ENCODE results near the gene PBX3. TPM values are rescaled to one million over a fixed set of nuclear protein-coding genes. Genes with fewer than 3 reads are reported as not detected.

Gene PBX3
- total RNA-seq, 1 donor from 2014 or later, result 37.6 TPM

DNA sequence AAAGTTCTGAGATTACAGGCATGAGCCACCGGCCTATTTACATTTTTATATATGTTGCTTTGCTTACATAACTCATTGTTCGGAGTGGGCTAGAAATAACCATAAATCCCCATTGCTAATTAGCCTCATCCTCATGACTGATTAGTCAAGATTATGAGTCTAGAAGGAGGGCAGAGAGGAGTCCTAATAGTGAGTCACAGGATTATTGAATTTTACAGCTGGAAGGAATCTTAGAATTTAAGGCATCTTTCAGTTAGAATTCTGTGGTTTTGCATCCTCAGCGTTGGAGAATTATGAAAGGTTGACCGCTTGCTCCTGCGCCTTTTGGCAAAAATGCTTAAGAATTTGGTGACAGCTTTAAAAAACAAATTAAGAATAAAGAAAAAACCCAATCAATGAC, 2.6 kb upstream of the PBX3 start:
- H3K36me3 Mint-ChIP-seq (ENCODE audit: low read depth, unreplicated experiment), result peaks cover 2% of the 10 kb centered on the region
- H3K27ac Mint-ChIP-seq (ENCODE audit: unreplicated experiment), result peak overlapping the region; percentile 20
- H3K9me3 Mint-ChIP-seq (ENCODE audit: unreplicated experiment), result no peaks in the 10 kb centered on the region
- H3K4me3 Mint-ChIP-seq (ENCODE audit: unreplicated experiment), result peak overlapping the region; percentile 19
- peaks cover 4% of the 10 kb centered on the region for H3K27me3 Mint-ChIP-seq (ENCODE audit: unreplicated experiment)
- no peak for DNase-seq (ENCODE audit: low spot score)
- peaks cover 3% of the 10 kb centered on the region for H3K4me1 Mint-ChIP-seq (ENCODE audit: unreplicated experiment)
- TF ChIP-seq, protein P1, sequence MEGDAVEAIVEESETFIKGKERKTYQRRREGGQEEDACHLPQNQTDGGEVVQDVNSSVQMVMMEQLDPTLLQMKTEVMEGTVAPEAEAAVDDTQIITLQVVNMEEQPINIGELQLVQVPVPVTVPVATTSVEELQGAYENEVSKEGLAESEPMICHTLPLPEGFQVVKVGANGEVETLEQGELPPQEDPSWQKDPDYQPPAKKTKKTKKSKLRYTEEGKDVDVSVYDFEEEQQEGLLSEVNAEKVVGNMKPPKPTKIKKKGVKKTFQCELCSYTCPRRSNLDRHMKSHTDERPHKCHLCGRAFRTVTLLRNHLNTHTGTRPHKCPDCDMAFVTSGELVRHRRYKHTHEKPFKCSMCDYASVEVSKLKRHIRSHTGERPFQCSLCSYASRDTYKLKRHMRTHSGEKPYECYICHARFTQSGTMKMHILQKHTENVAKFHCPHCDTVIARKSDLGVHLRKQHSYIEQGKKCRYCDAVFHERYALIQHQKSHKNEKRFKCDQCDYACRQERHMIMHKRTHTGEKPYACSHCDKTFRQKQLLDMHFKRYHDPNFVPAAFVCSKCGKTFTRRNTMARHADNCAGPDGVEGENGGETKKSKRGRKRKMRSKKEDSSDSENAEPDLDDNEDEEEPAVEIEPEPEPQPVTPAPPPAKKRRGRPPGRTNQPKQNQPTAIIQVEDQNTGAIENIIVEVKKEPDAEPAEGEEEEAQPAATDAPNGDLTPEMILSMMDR (IDR thresholded peaks at IDR 0.05; ENCODE audit: unreplicated experiment), result no peak

DNA sequence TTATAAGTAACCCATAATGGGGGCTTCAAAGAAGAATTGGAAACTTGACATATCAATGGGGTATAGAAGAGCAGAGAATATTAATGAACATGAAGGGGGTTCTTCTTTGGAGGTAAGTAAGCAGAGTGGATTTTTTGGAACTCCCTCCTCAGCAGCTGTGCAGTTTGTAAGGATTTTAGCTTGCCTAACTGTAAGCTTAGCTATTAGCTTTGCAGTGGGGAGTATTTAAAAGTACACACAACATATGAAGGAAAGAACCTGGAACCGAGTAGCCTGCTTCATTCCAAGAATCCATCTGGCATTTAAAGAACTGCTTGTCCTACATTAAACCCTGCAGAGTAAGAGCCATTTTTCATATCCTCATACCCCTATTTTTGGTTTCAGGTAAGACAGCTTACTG, 2.2 kb upstream of the PBX3 start:
- H3K4me1 Mint-ChIP-seq (ENCODE audit: unreplicated experiment), result peaks cover 4% of the 10 kb centered on the region
- peak overlapping the region; percentile 20 for H3K27ac Mint-ChIP-seq (ENCODE audit: unreplicated experiment)
- H3K36me3 Mint-ChIP-seq (ENCODE audit: low read depth, unreplicated experiment), result no peaks in the 10 kb centered on the region
- DNase-seq (ENCODE audit: low spot score), result no peak
- peak overlapping the region; percentile 94 for H3K4me3 Mint-ChIP-seq (ENCODE audit: unreplicated experiment)
- peaks cover 4% of the 10 kb centered on the region for H3K27me3 Mint-ChIP-seq (ENCODE audit: unreplicated experiment)
- H3K9me3 Mint-ChIP-seq (ENCODE audit: unreplicated experiment), result no peaks in the 10 kb centered on the region
- TF ChIP-seq, protein P1 (IDR thresholded peaks at IDR 0.05; ENCODE audit: unreplicated experiment), result no peak

DNA sequence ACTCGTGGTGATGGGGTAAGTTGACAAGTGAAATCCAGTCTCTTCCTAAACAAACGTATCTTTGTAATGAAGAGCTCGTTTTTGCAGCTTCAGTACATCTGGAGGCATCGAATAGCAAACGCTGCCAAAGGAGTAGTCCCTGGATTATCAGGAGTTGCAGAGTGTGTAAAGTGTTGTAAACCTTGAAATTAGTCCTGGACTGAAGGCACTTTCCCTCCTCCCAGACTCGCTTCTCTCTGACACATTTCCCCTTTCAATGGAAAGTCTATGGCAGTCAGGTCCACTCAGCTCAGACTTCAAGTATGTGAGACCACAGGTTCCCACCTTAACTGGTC, 1.5 kb upstream of the PBX3 start:
- H3K4me3 Mint-ChIP-seq (ENCODE audit: unreplicated experiment), result peak overlapping the region; percentile 94
- TF ChIP-seq, protein P1 (IDR thresholded peaks at IDR 0.05; ENCODE audit: unreplicated experiment), result no peak
- no peak for DNase-seq (ENCODE audit: low spot score)
- no peaks in the 10 kb centered on the region for H3K36me3 Mint-ChIP-seq (ENCODE audit: low read depth, unreplicated experiment)
- no peak overlapping the region for H3K27ac Mint-ChIP-seq (ENCODE audit: unreplicated experiment)
- H3K9me3 Mint-ChIP-seq (ENCODE audit: unreplicated experiment), result no peaks in the 10 kb centered on the region
- peaks cover 6% of the 10 kb centered on the region for H3K4me1 Mint-ChIP-seq (ENCODE audit: unreplicated experiment)
- H3K27me3 Mint-ChIP-seq (ENCODE audit: unreplicated experiment), result peaks cover 4% of the 10 kb centered on the region

DNA sequence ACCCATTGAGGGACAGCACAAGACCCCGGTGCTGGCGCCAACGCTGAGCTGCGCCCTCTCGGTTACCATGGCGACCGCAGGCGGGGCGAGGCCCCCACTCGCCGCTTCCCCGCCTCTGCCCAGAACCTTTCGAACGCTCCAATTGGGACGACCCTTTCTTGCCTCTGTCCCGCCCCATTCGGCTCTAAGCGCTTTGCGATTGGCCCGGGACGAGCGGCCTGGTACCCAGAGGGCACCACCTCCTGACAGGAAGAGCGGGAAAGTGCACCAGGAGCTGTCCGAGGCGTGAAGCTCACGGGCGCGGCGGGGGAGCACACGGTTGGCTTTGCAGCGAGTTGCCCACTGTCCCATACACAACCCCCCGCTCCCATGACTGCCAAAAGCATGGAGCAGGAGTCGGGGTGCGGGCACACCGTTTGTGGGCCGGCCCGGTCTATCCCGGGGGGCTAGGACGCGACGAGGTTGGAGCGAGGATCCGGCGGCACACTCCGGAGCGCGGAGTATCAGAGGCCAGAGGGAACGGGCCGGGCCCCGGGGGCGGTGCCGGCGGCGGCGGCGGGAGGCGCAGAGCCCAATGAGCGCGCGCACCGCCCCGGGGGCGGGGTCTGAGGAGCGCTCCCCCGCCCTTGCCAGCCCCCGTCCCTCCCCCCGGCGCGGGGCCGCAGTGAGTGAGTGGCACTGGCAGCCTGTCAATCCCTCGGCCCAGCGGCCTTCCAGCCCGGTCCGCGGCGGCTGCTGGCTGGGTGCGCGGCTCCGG, 978 bp upstream of the PBX3 start:
- H3K27ac Mint-ChIP-seq (ENCODE audit: unreplicated experiment), result no peak overlapping the region
- H3K36me3 Mint-ChIP-seq (ENCODE audit: low read depth, unreplicated experiment), result no peaks in the 10 kb centered on the region
- H3K27me3 Mint-ChIP-seq (ENCODE audit: unreplicated experiment), result peaks cover 4% of the 10 kb centered on the region
- TF ChIP-seq, protein P1 (IDR thresholded peaks at IDR 0.05; ENCODE audit: unreplicated experiment), result no peak
- peak; percentile 93 for DNase-seq (ENCODE audit: low spot score)
- peaks cover 8% of the 10 kb centered on the region for H3K4me1 Mint-ChIP-seq (ENCODE audit: unreplicated experiment)
- H3K9me3 Mint-ChIP-seq (ENCODE audit: unreplicated experiment), result no peaks in the 10 kb centered on the region
- H3K4me3 Mint-ChIP-seq (ENCODE audit: unreplicated experiment), result peak overlapping the region; percentile 94

DNA sequence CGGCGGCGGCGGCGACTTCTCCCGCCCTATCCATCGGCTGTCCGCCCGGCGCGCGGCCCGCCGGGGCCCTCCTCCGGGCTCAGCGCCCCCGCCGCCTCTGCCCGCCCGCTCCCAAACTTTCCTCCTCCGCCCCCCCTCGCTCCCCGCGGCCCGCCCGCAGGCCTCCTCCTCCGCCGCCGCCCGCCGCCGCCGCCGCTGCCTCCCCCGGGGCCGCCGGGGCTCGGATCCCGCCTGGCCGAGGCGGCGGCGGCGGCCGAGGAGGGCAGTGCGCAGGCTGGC, 460 bp upstream of the PBX3 start:
- TF ChIP-seq, protein P1 (IDR thresholded peaks at IDR 0.05; ENCODE audit: unreplicated experiment), result no peak
- no peak overlapping the region for H3K27ac Mint-ChIP-seq (ENCODE audit: unreplicated experiment)
- no peaks in the 10 kb centered on the region for H3K9me3 Mint-ChIP-seq (ENCODE audit: unreplicated experiment)
- peaks cover 4% of the 10 kb centered on the region for H3K27me3 Mint-ChIP-seq (ENCODE audit: unreplicated experiment)
- H3K4me1 Mint-ChIP-seq (ENCODE audit: unreplicated experiment), result peaks cover 8% of the 10 kb centered on the region
- H3K36me3 Mint-ChIP-seq (ENCODE audit: low read depth, unreplicated experiment), result no peaks in the 10 kb centered on the region
- no peak for DNase-seq (ENCODE audit: low spot score)
- H3K4me3 Mint-ChIP-seq (ENCODE audit: unreplicated experiment), result no peak overlapping the region

All from endothelial cell (in vitro differentiated cells).